GM12892 (cell line): Measurements from ENCODE around the gene LCE3A.

ENCODE experiments used
- POLR2A ChIP-seq: IDR thresholded peaks from 2 replicates; pipeline ENCODE4 v1.6.1; 2011; ENCODE audit warnings: low read depth, low read length, control low read depth
- POLR2AphosphoS5 ChIP-seq: IDR thresholded peaks from 2 replicates; pipeline ENCODE4 v1.6.1; 2011; ENCODE audit warnings: low read depth, low read length, control low read depth
- TAF1 ChIP-seq: IDR thresholded peaks from 2 replicates; pipeline ENCODE4 v1.6.1; 2011; ENCODE audit warnings: low read depth, mild to moderate bottlenecking, control low read depth, low read length, borderline replicate concordance

- TF ChIP-seq POLR2A, result no peak
- TF ChIP-seq POLR2AphosphoS5, result no peak
- no peak for TF ChIP-seq TAF1
These were observed 7.7 kb upstream of the LCE3A start for GRCh38 chr1:152630596-152630995.
